Muscle of back (tissue), 11 donors: ENCODE measurements around the gene MYH6. TPM values are rescaled to one million over a fixed set of nuclear protein-coding genes. Genes with fewer than 3 reads are reported as not detected.
"Not testable (repeated sequence)": the region's sequence is repeated elsewhere in the genome, so short reads cannot be mapped to it uniquely, and the experiment has no call there.

Experiments
- DNase-seq, 3 donors: peaks; one replicate each; pipeline versions ENCODE4 v3.0.0 to v3.0.0-alpha.2; 2013
- polyA plus RNA-seq, 10 donors: library from polyadenylated mRNA; unstranded; fragments of 120-200 nt; gene quantifications; one replicate each; pipeline ENCODE4 v1.2.1, GENCODE V29; 2013; ENCODE audit not compliant: insufficient read length in 10 of 10

Gene MYH6
- polyA plus RNA-seq, 10 donors: 2.1 to 10.6 (median 5.5) TPM

GRCh38 chr14:23415821-23416778, 8.0 kb upstream of the MYH6 start:
- DNase-seq: no peak

DNA sequence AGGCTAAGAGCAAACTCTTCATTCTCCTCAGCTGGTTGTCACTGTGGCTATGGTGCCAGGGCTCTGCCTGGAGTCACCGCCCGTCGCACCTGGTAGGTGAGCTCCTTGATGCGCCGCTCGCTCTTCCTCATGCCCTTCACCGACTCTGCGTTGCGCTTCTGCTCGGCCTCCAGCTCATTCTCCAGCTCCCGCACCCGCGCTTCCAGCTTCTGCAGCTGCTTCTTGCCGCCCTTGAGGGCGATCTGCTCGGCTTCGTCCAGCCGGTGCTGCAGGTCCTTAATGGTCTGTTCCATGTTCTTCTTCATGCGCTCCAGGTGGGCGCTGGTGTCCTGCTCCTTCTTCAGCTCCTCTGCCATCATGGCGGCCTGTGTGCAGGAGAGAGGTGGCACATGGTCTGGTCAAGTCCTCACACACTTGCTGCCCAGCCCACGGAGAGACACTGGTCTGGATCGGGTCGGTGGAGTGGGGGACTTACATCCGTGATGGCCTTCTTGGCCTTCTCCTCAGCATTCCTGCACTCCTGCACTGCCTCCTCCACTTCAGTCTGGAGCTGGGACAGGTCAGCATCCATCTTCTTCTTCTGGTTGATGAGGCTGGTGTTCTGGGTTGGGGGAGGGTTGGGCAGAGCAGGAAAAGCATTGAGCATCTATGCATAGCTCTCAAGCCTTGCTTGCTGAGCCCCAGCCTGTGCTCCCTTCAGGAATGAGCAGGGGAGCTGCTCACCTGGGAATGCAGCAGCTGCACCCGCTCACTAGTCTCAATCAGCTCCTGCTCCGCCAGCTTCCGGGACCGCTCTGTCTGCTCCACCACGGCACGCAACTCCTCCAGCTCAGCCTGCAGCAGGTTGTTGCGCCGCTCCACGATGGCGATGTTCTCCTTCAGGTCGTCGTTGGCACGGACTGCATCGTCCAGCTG, 7.1 kb upstream of the MYH6 start:
- no peak for DNase-seq

- DNase-seq: no peak
These were observed 6.2 kb upstream of the MYH6 start for GRCh38 chr14:23414254-23414653.

DNA sequence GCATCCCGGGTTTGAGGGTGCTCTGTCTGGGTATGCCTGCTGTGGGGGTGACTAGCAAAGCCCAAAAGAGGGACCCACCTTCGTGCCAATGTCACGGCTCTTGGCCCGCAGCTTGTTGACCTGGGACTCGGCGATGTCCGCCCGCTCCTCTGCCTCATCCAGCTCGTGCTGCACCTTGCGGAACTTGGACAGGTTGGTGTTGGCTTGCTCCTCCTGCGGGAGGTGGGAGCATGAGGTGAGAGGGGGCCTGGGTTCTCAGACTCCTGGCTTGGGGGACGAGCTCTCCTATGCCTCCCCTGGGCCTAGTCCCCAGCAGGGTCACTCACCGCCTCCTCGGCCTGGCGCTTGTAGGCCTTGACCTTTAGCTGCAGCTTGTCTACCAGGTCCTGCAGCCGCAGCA, 5.6 kb upstream of the MYH6 start:
- no peak for DNase-seq

- no peak for DNase-seq
These were observed 3.8 kb upstream of the MYH6 start for GRCh38 chr14:23411563-23412525.

- no peak for DNase-seq
These were observed 2.0 kb upstream of the MYH6 start for GRCh38 chr14:23409966-23410635.

- no peak for DNase-seq
These were observed 1.4 kb upstream of the MYH6 start for GRCh38 chr14:23409475-23409874.

- DNase-seq: no peak
These were observed 196 bp upstream of the MYH6 start for GRCh38 chr14:23408307-23408630.

GRCh38 chr14:23406725-23407355, 1.2 kb downstream of the MYH6 start:
- no peak for DNase-seq

GRCh38 chr14:23406244-23406643, 1.8 kb downstream of the MYH6 start:
- DNase-seq: no peak

- DNase-seq: no peak
These were observed 2.5 kb downstream of the MYH6 start for GRCh38 chr14:23405516-23406025.

GRCh38 chr14:23405096-23405495, 3.0 kb downstream of the MYH6 start:
- DNase-seq: no peak

GRCh38 chr14:23404331-23404900, 3.7 kb downstream of the MYH6 start:
- no peak for DNase-seq

DNA sequence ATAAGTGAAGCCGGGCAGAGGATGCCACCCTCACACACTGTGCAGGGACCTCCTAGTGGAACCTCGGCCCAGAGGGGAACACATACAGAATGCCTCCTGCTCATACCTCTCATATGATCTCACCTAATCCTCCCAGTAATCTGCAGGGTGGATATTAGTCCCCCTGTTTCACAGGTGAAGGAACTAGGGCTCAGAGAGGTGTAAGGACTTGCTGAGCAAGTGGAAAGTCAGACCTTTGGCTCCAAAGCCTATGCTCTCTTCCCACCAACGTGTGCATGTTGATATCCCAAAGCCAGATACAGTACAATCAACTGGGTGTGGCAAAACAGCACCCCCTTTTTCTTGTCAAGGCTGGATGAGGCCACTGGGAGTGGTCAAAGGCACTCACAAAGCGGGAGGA, 4.2 kb downstream of the MYH6 start:
- DNase-seq: no peak

DNA sequence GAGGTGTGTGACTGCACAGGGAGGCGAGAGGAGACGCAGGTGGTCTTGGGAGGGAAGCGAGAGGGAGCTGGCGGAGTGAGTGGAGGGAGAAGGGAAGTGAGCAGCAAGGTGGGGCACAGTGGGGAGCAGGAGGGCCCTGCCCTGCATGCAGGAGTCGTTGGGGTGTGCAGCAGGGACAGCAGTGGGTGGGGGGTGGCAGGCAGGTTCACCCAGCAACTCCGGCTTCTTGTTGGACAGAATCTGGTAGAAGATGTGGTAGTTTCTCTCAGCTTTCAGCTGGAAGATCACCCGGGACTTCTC, 5.0 kb downstream of the MYH6 start:
- DNase-seq: no peak

DNA sequence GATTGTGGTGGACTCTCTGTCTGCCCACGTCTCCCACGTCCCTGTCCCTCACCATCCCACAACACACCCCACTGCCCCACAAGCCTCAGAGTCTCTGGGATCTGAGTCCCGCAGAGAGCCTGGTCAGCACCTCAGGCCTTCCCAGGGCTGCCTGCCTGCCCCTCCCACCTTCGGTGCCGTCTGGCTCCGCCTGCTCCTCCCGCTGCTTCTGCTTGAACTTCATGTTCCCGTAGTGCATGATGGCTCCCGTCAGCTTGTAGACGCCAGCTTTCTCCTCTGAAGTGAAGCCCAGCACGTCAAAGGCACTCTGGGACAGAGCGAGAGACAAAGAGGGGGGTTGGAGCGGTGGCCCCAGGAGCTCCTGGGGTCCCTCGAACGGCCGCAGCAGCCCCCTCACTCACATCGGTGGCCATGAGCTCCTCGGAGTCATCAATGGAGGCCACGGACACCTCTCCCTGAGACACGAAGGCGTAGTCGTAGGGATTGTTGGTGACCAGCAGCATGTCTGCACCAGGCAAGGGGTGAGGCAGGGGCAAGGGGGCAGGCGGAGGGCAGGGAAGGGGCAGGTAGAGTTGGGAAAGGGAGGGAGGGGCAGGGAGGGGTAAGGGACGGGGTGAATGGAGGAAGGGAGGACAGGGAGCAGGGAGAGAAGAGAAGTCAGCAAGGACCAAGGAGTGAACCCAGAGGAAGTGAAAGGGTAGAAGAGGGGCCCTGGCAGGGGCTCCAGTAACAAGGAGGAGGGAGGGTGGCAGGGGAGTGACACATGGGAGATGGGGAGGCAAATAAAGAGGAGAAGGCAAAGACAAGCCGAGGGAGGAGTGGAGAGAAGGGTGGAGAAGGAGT, 5.6 kb downstream of the MYH6 start:
- DNase-seq: no peak

GRCh38 chr14:23401291-23401690, 6.8 kb downstream of the MYH6 start:
- DNase-seq: no peak

GRCh38 chr14:23400496-23401149, 7.5 kb downstream of the MYH6 start:
- not testable (repeated sequence) for DNase-seq

- no peak for DNase-seq
These were observed 8.5 kb downstream of the MYH6 start for GRCh38 chr14:23399591-23399990.
